Measurements from ENCODE around the gene SIGLEC9.

- TF ChIP-seq EZH2 (IDR thresholded peaks at IDR 0.05) (no peak), POLR2AphosphoS5 (IDR thresholded peaks at IDR 0.05; ENCODE audit: borderline replicate concordance, low read depth, low read length) (no peak)
Observed at GRCh38 chr19:51079481-51080110, 45.1 kb upstream of the SIGLEC9 start.

All from SK-N-MC (cell line).